GM21737 (cell line): ENCODE measurements around the gene EFHB.
"Not testable (repeated sequence)": the region's sequence is repeated elsewhere in the genome, so short reads cannot be mapped to it uniquely, and the experiment has no call there.

Experiments used
- ATAC-seq: cut with Tn5 transposase; IDR thresholded peaks from one replicate; pipeline ENCODE4 v1.9.1; 2021; ENCODE audit warnings: mild to moderate bottlenecking, moderate library complexity; ENCODE audit not compliant: unreplicated experiment

The EFHB gene

GRCh38 chr3:19932422-19932821 lies 1.6 kb downstream of the EFHB start:
- no peak for ATAC-seq

GRCh38 chr3:19931767-19932188 lies 2.2 kb downstream of the EFHB start:
- ATAC-seq = peak; percentile 33

GRCh38 chr3:19931180-19931692 lies 2.8 kb downstream of the EFHB start:
- peak; percentile 86 for ATAC-seq

GRCh38 chr3:19920401-19921080 lies 13.5 kb downstream of the EFHB start:
- no peak for ATAC-seq

GRCh38 chr3:19917167-19917566 lies 16.9 kb downstream of the EFHB start:
- ATAC-seq = no peak

GRCh38 chr3:19911452-19911851 lies 22.6 kb downstream of the EFHB start:
- no peak for ATAC-seq

- ATAC-seq = no peak
Measured at GRCh38 chr3:19907523-19907922, 26.5 kb downstream of the EFHB start.

GRCh38 chr3:19903649-19904048 lies 30.4 kb downstream of the EFHB start:
- ATAC-seq = no peak

- ATAC-seq = no peak
Measured at GRCh38 chr3:19901918-19902317, 32.1 kb downstream of the EFHB start.

- no peak for ATAC-seq
Measured at GRCh38 chr3:19901337-19901736, 32.7 kb downstream of the EFHB start.

GRCh38 chr3:19899833-19900232 lies 34.2 kb downstream of the EFHB start:
- not testable (repeated sequence) for ATAC-seq

- ATAC-seq = no peak
Measured at GRCh38 chr3:19899264-19899663, 34.8 kb downstream of the EFHB start.

GRCh38 chr3:19898721-19899120 lies 35.3 kb downstream of the EFHB start:
- no peak for ATAC-seq

GRCh38 chr3:19891740-19892139 lies 42.3 kb downstream of the EFHB start:
- ATAC-seq = no peak

- no peak for ATAC-seq
Measured at GRCh38 chr3:19888428-19889152, 45.4 kb downstream of the EFHB start.

GRCh38 chr3:19887122-19887521 lies 46.9 kb downstream of the EFHB start:
- ATAC-seq = not testable (repeated sequence)

- no peak for ATAC-seq
Measured at GRCh38 chr3:19886404-19886803, 47.6 kb downstream of the EFHB start.

- no peak for ATAC-seq
Measured at GRCh38 chr3:19885468-19885867, 48.5 kb downstream of the EFHB start.

GRCh38 chr3:19881852-19882251 lies 52.2 kb downstream of the EFHB start:
- no peak for ATAC-seq

- no peak for ATAC-seq
Measured at GRCh38 chr3:19881036-19881435, 53.0 kb downstream of the EFHB start.

GRCh38 chr3:19877656-19878055 lies 56.4 kb downstream of the EFHB start:
- ATAC-seq = no peak

- no peak for ATAC-seq
Measured at GRCh38 chr3:19866751-19867347, 67.2 kb downstream of the EFHB start.
